BLaER1 (cell line): ENCODE data around the gene SLFN12L.
A peak's percentile ranks its signal among the peaks of the same experiment; 100 is the strongest.
"Not testable (repeated sequence)": the region's sequence is repeated elsewhere in the genome, so short reads cannot be mapped to it uniquely, and the experiment has no call there.

Source experiments
- H3K27ac ChIP-seq: shearing (Covaris generic); formaldehyde crosslinking; 2 replicates; pipeline ENCODE4 v1.8.1; 2022
- H3K27me3 ChIP-seq: shearing (Covaris generic); formaldehyde crosslinking; 2 replicates; pipeline ENCODE4 v1.8.1; 2022
- H3K36me3 ChIP-seq: shearing (Covaris generic); formaldehyde crosslinking; 2 replicates; pipeline ENCODE4 v1.8.1; 2022
- H3K4me1 ChIP-seq: shearing (Covaris generic); formaldehyde crosslinking; 2 replicates; pipeline ENCODE4 v1.8.1; 2022
- H3K4me2 ChIP-seq: shearing (Covaris generic); formaldehyde crosslinking; 2 replicates; pipeline ENCODE4 v1.8.1; 2022
- H3K4me3 ChIP-seq: shearing (Covaris generic); formaldehyde crosslinking; 2 replicates; pipeline ENCODE4 v1.8.1; 2022
- H3K9ac ChIP-seq: shearing (Covaris generic); formaldehyde crosslinking; 2 replicates; pipeline ENCODE4 v1.8.1; 2022
- H3K9me3 ChIP-seq: shearing (Covaris generic); formaldehyde crosslinking; 2 replicates; pipeline ENCODE4 v1.8.1; 2022
- H4K20me1 ChIP-seq: shearing (Covaris generic); formaldehyde crosslinking; 2 replicates; pipeline ENCODE4 v1.8.1; 2022
- Cebpa-rat ChIP-seq: shearing (Covaris generic); IDR thresholded peaks from 2 replicates; pipeline ENCODE4 v1.8.1; 2022

SLFN12L gene

GRCh38 chr17:35543856-35544255 is 6.4 kb upstream of the SLFN12L start:
- H3K4me2 ChIP-seq, result peak overlapping the region; percentile 81
- H3K36me3 ChIP-seq, result no peaks in the 10 kb centered on the region
- H3K9me3 ChIP-seq, result no peaks in the 10 kb centered on the region
- H4K20me1 ChIP-seq, result no peaks in the 10 kb centered on the region
- peak overlapping the region; percentile 25; the same call in 1 of the 2 replicates for H3K4me3 ChIP-seq
- H3K4me1 ChIP-seq, result peaks cover 50% of the 10 kb centered on the region
- no peak for TF ChIP-seq Cebpa-rat
- no peaks in the 10 kb centered on the region for H3K27me3 ChIP-seq
- H3K9ac ChIP-seq, result peak overlapping the region; percentile 81
- H3K27ac ChIP-seq, result peak overlapping the region; percentile 94

- peak overlapping the region; percentile 81 for H3K9ac ChIP-seq
- peak overlapping the region; percentile 25 for H3K4me3 ChIP-seq
- H3K4me2 ChIP-seq, result peak overlapping the region; percentile 81
- TF ChIP-seq Cebpa-rat, result no peak
- H3K9me3 ChIP-seq, result no peaks in the 10 kb centered on the region
- H4K20me1 ChIP-seq, result no peaks in the 10 kb centered on the region
- H3K36me3 ChIP-seq, result no peaks in the 10 kb centered on the region
- H3K27me3 ChIP-seq, result no peaks in the 10 kb centered on the region
- H3K27ac ChIP-seq, result peak overlapping the region; percentile 94
- peaks cover 59% of the 10 kb centered on the region for H3K4me1 ChIP-seq
These were observed 5.5 kb upstream of the SLFN12L start for GRCh38 chr17:35542990-35543389.

GRCh38 chr17:35541434-35541833 is 4.0 kb upstream of the SLFN12L start:
- peak overlapping the region; percentile 81 for H3K4me2 ChIP-seq
- peak overlapping the region; percentile 94 for H3K27ac ChIP-seq
- H3K9me3 ChIP-seq, result no peaks in the 10 kb centered on the region

GRCh38 chr17:35540589-35541404 is 3.3 kb upstream of the SLFN12L start:
- Histone ChIP-seq H3K4me3 (peak overlapping the region; percentile 62), H3K4me2 (peak overlapping the region; percentile 81), H3K9ac (peak overlapping the region; percentile 81), H4K20me1 (no peaks in the 10 kb centered on the region), H3K9me3 (no peaks in the 10 kb centered on the region), H3K4me1 (peaks cover 74% of the 10 kb centered on the region), H3K36me3 (no peaks in the 10 kb centered on the region), H3K27me3 (no peaks in the 10 kb centered on the region), H3K27ac (peak overlapping the region; percentile 94)
- TF ChIP-seq Cebpa-rat, result no peak

More at GRCh38 chr17:35541434-35541833, 4.0 kb upstream of the SLFN12L start:
- TF ChIP-seq Cebpa-rat, result no peak
- H3K9ac ChIP-seq, result peak overlapping the region; percentile 81
- no peaks in the 10 kb centered on the region for H3K36me3 ChIP-seq
- H3K27me3 ChIP-seq, result no peaks in the 10 kb centered on the region
- no peaks in the 10 kb centered on the region for H4K20me1 ChIP-seq
- peak overlapping the region; percentile 62 for H3K4me3 ChIP-seq
- peaks cover 74% of the 10 kb centered on the region for H3K4me1 ChIP-seq

- H3K4me1 ChIP-seq, result peaks cover 72% of the 10 kb centered on the region
- H3K4me3 ChIP-seq, result peak overlapping the region; percentile 8; the same call in 1 of the 2 replicates
- no peaks in the 10 kb centered on the region for H3K27me3 ChIP-seq
- no peaks in the 10 kb centered on the region for H3K36me3 ChIP-seq
- H3K27ac ChIP-seq, result peak overlapping the region; percentile 94
- H3K9me3 ChIP-seq, result no peaks in the 10 kb centered on the region
- H4K20me1 ChIP-seq, result no peaks in the 10 kb centered on the region
- H3K4me2 ChIP-seq, result peak overlapping the region; percentile 81
- H3K9ac ChIP-seq, result peak overlapping the region; percentile 51
- no peak for TF ChIP-seq Cebpa-rat
These were observed 2.2 kb upstream of the SLFN12L start for GRCh38 chr17:35539659-35540026.

GRCh38 chr17:35536664-35537171 is 760 bp downstream of the SLFN12L start:
- no peaks in the 10 kb centered on the region for H3K36me3 ChIP-seq
- TF ChIP-seq Cebpa-rat, result no peak; the same call in 1 of the 2 replicates
- H3K4me1 ChIP-seq, result peaks cover 45% of the 10 kb centered on the region
- no peaks in the 10 kb centered on the region for H4K20me1 ChIP-seq
- H3K4me3 ChIP-seq, result no peak overlapping the region
- H3K27ac ChIP-seq, result no peak overlapping the region
- no peak overlapping the region for H3K9ac ChIP-seq
- H3K4me2 ChIP-seq, result peak overlapping the region; percentile 61
- H3K27me3 ChIP-seq, result no peaks in the 10 kb centered on the region
- no peaks in the 10 kb centered on the region for H3K9me3 ChIP-seq

GRCh38 chr17:35535406-35535805 is 2.1 kb downstream of the SLFN12L start:
- H3K9me3 ChIP-seq, H3K4me3 ChIP-seq, H3K27ac ChIP-seq, H3K9ac ChIP-seq, H3K4me2 ChIP-seq, H3K36me3 ChIP-seq, H3K27me3 ChIP-seq, H4K20me1 ChIP-seq: not testable (repeated sequence)
- peaks cover 37% of the 10 kb centered on the region for H3K4me1 ChIP-seq

- no peaks in the 10 kb centered on the region for H3K9me3 ChIP-seq
- TF ChIP-seq Cebpa-rat, result no peak
- no peaks in the 10 kb centered on the region for H3K36me3 ChIP-seq
- H3K27me3 ChIP-seq, result no peaks in the 10 kb centered on the region
- peaks cover 29% of the 10 kb centered on the region for H3K4me1 ChIP-seq
- H4K20me1 ChIP-seq, result no peaks in the 10 kb centered on the region
- no peak overlapping the region for H3K4me2 ChIP-seq
- no peak overlapping the region for H3K9ac ChIP-seq
- H3K4me3 ChIP-seq, result no peak overlapping the region
- H3K27ac ChIP-seq, result no peak overlapping the region
These were observed 2.8 kb downstream of the SLFN12L start for GRCh38 chr17:35534576-35535093.

GRCh38 chr17:35531160-35531559 is 6.3 kb downstream of the SLFN12L start:
- no peaks in the 10 kb centered on the region for H3K36me3 ChIP-seq
- H3K27me3 ChIP-seq, result no peaks in the 10 kb centered on the region
- H3K9me3 ChIP-seq, result no peaks in the 10 kb centered on the region
- no peak overlapping the region for H3K4me3 ChIP-seq
- no peak overlapping the region for H3K4me2 ChIP-seq
- H3K27ac ChIP-seq, result no peak overlapping the region
- H4K20me1 ChIP-seq, result no peaks in the 10 kb centered on the region
- H3K9ac ChIP-seq, result no peak overlapping the region
- TF ChIP-seq Cebpa-rat, result no peak
- H3K4me1 ChIP-seq, result no peaks in the 10 kb centered on the region

- Histone ChIP-seq H3K9ac (no peak overlapping the region), H3K4me1 (no peaks in the 10 kb centered on the region), H4K20me1 (no peaks in the 10 kb centered on the region), H3K4me3 (no peak overlapping the region), H3K27me3 (no peaks in the 10 kb centered on the region), H3K9me3 (no peaks in the 10 kb centered on the region), H3K4me2 (no peak overlapping the region), H3K27ac (no peak overlapping the region), H3K36me3 (no peaks in the 10 kb centered on the region)
- no peak for TF ChIP-seq Cebpa-rat
These were observed 7.6 kb downstream of the SLFN12L start for GRCh38 chr17:35529866-35530265.

GRCh38 chr17:35529326-35529725 is 8.2 kb downstream of the SLFN12L start:
- H3K4me2 ChIP-seq, H3K9me3 ChIP-seq, H3K4me1 ChIP-seq, H3K27ac ChIP-seq, H3K36me3 ChIP-seq, H3K27me3 ChIP-seq, H4K20me1 ChIP-seq, H3K4me3 ChIP-seq, H3K9ac ChIP-seq: not testable (repeated sequence)
